Ascending aorta (tissue), 2 donors: ENCODE measurements around the gene CLIC3. TPM values are rescaled to one million over a fixed set of nuclear protein-coding genes. Genes with fewer than 3 reads are reported as not detected.

Experiments used
- DNase-seq, 2 donors: peaks; one replicate each; pipeline ENCODE4 v3.0.0-alpha.2; 2019; ENCODE audit warnings: low spot score in 2 of 2
- H3K27ac ChIP-seq, 2 donors: fragments of 200-600 bp; sonication (generic); one replicate each; pipeline ENCODE4 v1.5.1; 2016 to 2017; ENCODE audit warnings: mild to moderate bottlenecking in 1 of 2
- H3K27me3 ChIP-seq: fragments of 200-600 bp; sonication (generic); one replicate; pipeline ENCODE4 v1.5.1; 2017
- H3K36me3 ChIP-seq, 2 donors: fragments of 200-600 bp; sonication (generic); one replicate each; pipeline ENCODE4 v1.5.1; 2016
- H3K4me1 ChIP-seq, 2 donors: fragments of 200-600 bp; sonication (generic); one replicate each; pipeline ENCODE4 v1.5.1; 2016 to 2017; ENCODE audit warnings: mild to moderate bottlenecking in 1 of 2
- H3K4me3 ChIP-seq, 2 donors: fragments of 200-600 bp; sonication (generic); one replicate each; pipeline ENCODE4 v1.5.1; 2016 to 2017; ENCODE audit warnings: mild to moderate bottlenecking in 1 of 2
- H3K9me3 ChIP-seq, 2 donors: fragments of 200-600 bp; sonication (generic); one replicate each; pipeline ENCODE4 v1.5.1; 2016
- intact Hi-C: fragments of 100-400 bp; cut with DNase I; formaldehyde crosslinking; loops from one replicate; pipeline ENCODE4 v1.15.1; 2023
- total RNA-seq: library from RNA; depleted of rRNA; stranded (reverse); fragments of >200 nt; gene quantifications from one replicate; pipeline ENCODE4 v1.1.0, GENCODE V29; 2016
- TF ChIP-seq, protein P1 (sequence below), 3 experiments: fragments of 200-600 bp in 2 of 3; fragments of 450-650 bp in 1 of 3; sonication (generic) in 2 of 3; IDR thresholded peaks; one replicate each; pipeline ENCODE4 v1.5.1; 2016 to 2019; ENCODE audit warnings: antibody characterized with exemption in 3 of 3, mild to moderate bottlenecking in 1 of 3, moderate library complexity in 1 of 3

Gene CLIC3
- total RNA-seq, 1 donor from 2014 or later = 2.8 TPM

- intact Hi-C loops = loop anchor here (5.0 kb wide), 2 partner anchors 92 to 108 kb away; partner anchors contain the start of genes MAN1B1 and TRAF2
- TF ChIP-seq, protein P1, sequence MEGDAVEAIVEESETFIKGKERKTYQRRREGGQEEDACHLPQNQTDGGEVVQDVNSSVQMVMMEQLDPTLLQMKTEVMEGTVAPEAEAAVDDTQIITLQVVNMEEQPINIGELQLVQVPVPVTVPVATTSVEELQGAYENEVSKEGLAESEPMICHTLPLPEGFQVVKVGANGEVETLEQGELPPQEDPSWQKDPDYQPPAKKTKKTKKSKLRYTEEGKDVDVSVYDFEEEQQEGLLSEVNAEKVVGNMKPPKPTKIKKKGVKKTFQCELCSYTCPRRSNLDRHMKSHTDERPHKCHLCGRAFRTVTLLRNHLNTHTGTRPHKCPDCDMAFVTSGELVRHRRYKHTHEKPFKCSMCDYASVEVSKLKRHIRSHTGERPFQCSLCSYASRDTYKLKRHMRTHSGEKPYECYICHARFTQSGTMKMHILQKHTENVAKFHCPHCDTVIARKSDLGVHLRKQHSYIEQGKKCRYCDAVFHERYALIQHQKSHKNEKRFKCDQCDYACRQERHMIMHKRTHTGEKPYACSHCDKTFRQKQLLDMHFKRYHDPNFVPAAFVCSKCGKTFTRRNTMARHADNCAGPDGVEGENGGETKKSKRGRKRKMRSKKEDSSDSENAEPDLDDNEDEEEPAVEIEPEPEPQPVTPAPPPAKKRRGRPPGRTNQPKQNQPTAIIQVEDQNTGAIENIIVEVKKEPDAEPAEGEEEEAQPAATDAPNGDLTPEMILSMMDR (IDR thresholded peaks at IDR 0.05) = no peak
- Histone ChIP-seq H3K4me3 (peak overlapping the region in 1 of 2 donors; percentile 52), H3K9me3 (no peaks in the 10 kb centered on the region), H3K36me3 (no peaks in the 10 kb centered on the region), H3K4me1 (peaks cover 21 to 29% of the 10 kb centered on the region in 2 donors), H3K27ac (no peak overlapping the region), H3K27me3 (no peaks in the 10 kb centered on the region)
- no peak for DNase-seq
Measured at GRCh38 chr9:136994888-136995230, 1.5 kb downstream of the CLIC3 start.

DNA sequence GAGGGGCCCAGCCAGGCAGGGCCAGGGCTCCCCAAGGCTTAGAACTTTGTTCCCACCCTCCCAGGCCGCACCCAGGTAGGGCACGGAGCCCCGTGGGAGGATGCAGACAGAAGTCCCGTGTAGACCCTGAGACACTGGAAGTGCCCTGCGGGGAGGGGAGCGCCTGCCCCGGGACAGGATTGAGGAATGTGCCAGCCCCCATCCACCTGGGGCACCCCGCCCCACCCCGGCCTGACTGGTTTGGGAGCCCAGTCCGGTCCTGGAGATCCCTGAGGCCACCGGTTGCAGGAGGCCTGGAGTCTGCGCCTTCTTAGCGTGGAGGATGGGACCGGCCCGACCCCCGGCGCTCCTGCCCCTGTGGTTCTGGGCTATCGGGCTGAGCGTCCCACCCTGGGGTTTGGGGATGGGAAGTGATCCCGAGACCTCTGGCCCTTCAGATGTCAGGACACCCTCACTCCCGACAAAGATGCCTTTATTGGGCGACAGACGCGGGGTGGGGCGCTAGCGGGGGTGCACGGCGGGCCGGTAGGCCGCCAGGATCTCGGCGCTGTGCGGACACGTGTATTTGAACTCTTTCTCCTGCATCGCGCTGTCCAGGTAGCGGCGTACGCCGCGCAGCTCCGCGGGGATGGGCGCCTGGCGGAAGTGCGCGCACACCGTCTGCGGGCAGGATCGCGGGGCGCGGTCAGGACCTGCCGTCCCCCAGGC, 2.0 kb downstream of the CLIC3 start:
- H3K36me3 ChIP-seq = no peaks in the 10 kb centered on the region
- intact Hi-C loops = loop anchor here (5.0 kb wide), 1 partner anchor 93 kb away; the partner anchor contains the start of gene MAN1B1
- no peaks in the 10 kb centered on the region for H3K27me3 ChIP-seq
- H3K9me3 ChIP-seq = no peaks in the 10 kb centered on the region
- TF ChIP-seq, protein P1 (IDR thresholded peaks at IDR 0.05) = no peak
- no peak overlapping the region for H3K27ac ChIP-seq
- peaks cover 21 to 29% of the 10 kb centered on the region in 2 donors for H3K4me1 ChIP-seq
- no peak for DNase-seq
- peak overlapping the region in 1 of 2 donors; percentile 52 for H3K4me3 ChIP-seq

DNA sequence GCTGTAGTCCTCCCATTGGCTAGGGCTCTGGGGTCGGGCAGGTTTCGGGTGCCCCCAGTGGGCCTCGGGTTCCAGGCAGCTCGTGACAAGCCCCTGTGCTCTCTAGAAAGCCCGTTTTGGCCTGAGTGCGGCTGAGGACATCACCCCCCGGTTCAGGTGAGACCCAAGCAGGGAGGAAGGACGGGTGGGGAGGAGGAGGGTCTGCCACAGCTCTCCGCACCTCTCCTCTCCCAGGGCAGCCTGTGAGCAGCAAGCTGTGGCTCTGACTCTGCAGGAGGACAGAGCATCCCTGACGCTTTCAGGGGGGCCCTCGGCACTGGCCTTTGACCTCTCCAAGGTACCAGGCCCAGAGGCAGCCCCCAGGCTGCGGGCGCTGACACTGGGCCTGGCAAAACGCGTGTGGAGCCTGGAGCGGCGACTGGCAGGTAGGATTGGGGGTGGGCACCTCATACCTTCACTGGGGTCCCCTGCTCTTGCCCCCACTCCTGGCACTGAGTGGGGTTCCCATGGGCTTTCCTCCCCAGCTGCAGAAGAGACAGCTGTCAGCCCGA, 3.5 kb downstream of the CLIC3 start:
- Histone ChIP-seq H3K27ac (peak overlapping the region; percentile 54 to 62), H3K4me1 (peaks cover 21 to 29% of the 10 kb centered on the region in 2 donors), H3K36me3 (no peaks in the 10 kb centered on the region), H3K27me3 (no peaks in the 10 kb centered on the region), H3K9me3 (no peaks in the 10 kb centered on the region), H3K4me3 (peak overlapping the region; percentile 79 to 85)
- TF ChIP-seq, protein P1 (IDR thresholded peaks at IDR 0.05) = no peak
- DNase-seq = no peak
- intact Hi-C loops = loop anchor here (1.0 to 5.0 kb wide), 5 partner anchors 35 to 202 kb away; partner anchors contain the start of genes ABCA2, FBXW5, MAN1B1 and PHPT1

- Histone ChIP-seq H3K27ac (peak within 1 kb of the TSS; percentile 66 to 83), H3K27me3 (no peaks in the 10 kb centered on the region), H3K9me3 (no peaks in the 10 kb centered on the region), H3K4me1 (peaks cover 21 to 29% of the 10 kb centered on the region in 2 donors), H3K4me3 (peak within 1 kb of the TSS; percentile 79 to 85), H3K36me3 (no peaks in the 10 kb centered on the region)
- TF ChIP-seq, protein P1 (IDR thresholded peaks at IDR 0.05) = no peak
- DNase-seq = peak; percentile 57 to 93
- intact Hi-C loops = loop anchor here (1.0 to 5.0 kb wide), 5 partner anchors 36 to 201 kb away; partner anchors contain the start of genes ABCA2, FBXW5, MAN1B1 and PHPT1
Measured at GRCh38 chr9:136991993-136992818, 4.2 kb downstream of the CLIC3 start, which contains the start of gene PAXX. Gene PAXX (plus strand): TSS chr9:136992422. CDS start chr9:136992444, 22 bp downstream.

- no peaks in the 10 kb centered on the region for H3K27me3 ChIP-seq
- DNase-seq = no peak
- H3K9me3 ChIP-seq = no peaks in the 10 kb centered on the region
- no peak overlapping the region for H3K27ac ChIP-seq
- no peaks in the 10 kb centered on the region for H3K36me3 ChIP-seq
- peaks cover 12 to 16% of the 10 kb centered on the region in 2 donors for H3K4me1 ChIP-seq
- no peak overlapping the region for H3K4me3 ChIP-seq
- TF ChIP-seq, protein P1 (IDR thresholded peaks at IDR 0.05) = no peak
- intact Hi-C loops = loop anchor here (5.0 kb wide), 1 partner anchor 97 kb away; the partner anchor contains the start of gene MAN1B1
Measured at GRCh38 chr9:136990242-136990911, 6.0 kb downstream of the CLIC3 start.
